GM23338 (cell line): ENCODE data around the gene LPGAT1.

Experiments used
- EZH2 ChIP-seq: fragments of 200-600 bp; sonication (generic); IDR thresholded peaks from one replicate; pipeline ENCODE4 v1.8.0; 2017; ENCODE audit warnings: antibody characterized with exemption, mild to moderate bottlenecking, low read depth; ENCODE audit not compliant: unreplicated experiment
- EZH2phosphoT487 ChIP-seq: fragments of 200-600 bp; sonication (generic); IDR thresholded peaks from one replicate; pipeline ENCODE4 v1.8.1; 2018; ENCODE audit warnings: antibody characterized with exemption; ENCODE audit not compliant: unreplicated experiment
- POLR2AphosphoS5 ChIP-seq: IDR thresholded peaks from 2 replicates; pipeline ENCODE4 v1.6.1; 2016; ENCODE audit warnings: antibody characterized with exemption, low read depth
- ZNF114 ChIP-seq: fragments of 250-450 bp; sonication (Bioruptor Pico); IDR thresholded peaks from 2 replicates; pipeline ENCODE4 v1.5.0; 2020; ENCODE audit warnings: mild to moderate bottlenecking, moderate library complexity
- TF ChIP-seq, protein P1 (sequence below), 2 experiments: fragments of 200-600 bp in 1 of 2; sonication (generic) in 1 of 2; conservative IDR thresholded peaks; 2 replicates each; pipeline versions ENCODE4 v1.5.1 to v1.6.1; 2016 to 2017; ENCODE audit warnings: antibody characterized with exemption in 2 of 2, low read depth in 2 of 2, mild to moderate bottlenecking in 2 of 2, moderate library complexity in 1 of 2

DNA sequence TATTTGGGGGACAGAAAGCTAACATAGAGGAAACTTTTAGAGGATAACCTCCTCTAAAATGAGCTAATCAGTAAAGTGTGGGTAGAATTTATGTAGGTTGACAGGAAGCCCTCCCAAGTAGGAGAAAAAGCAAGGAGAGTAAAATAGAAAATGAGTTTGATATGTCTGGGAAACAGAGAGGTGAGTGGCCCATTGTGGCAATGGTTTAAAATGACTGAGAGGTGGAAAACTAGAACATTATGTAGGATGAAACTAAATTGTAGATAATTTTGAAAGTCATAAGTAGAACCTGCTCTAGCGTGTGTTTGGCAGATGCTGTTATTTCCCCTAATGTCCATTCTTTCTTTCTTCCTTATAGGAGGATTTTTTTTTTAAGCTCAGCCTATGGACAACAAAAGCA is 8.5 kb upstream of the LPGAT1 start:
- TF ChIP-seq, protein P1, sequence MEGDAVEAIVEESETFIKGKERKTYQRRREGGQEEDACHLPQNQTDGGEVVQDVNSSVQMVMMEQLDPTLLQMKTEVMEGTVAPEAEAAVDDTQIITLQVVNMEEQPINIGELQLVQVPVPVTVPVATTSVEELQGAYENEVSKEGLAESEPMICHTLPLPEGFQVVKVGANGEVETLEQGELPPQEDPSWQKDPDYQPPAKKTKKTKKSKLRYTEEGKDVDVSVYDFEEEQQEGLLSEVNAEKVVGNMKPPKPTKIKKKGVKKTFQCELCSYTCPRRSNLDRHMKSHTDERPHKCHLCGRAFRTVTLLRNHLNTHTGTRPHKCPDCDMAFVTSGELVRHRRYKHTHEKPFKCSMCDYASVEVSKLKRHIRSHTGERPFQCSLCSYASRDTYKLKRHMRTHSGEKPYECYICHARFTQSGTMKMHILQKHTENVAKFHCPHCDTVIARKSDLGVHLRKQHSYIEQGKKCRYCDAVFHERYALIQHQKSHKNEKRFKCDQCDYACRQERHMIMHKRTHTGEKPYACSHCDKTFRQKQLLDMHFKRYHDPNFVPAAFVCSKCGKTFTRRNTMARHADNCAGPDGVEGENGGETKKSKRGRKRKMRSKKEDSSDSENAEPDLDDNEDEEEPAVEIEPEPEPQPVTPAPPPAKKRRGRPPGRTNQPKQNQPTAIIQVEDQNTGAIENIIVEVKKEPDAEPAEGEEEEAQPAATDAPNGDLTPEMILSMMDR (conservative IDR thresholded peaks at IDR 0.05; ENCODE audit: low read depth in 2 of 2), result no peak
- TF ChIP-seq POLR2AphosphoS5 (no peak), EZH2phosphoT487 (no peak), EZH2 (no peak), ZNF114 (CRISPR knock-in tag) (no peak)
